ENCODE measurements around the gene LNX1.

LNX1 gene

DNA sequence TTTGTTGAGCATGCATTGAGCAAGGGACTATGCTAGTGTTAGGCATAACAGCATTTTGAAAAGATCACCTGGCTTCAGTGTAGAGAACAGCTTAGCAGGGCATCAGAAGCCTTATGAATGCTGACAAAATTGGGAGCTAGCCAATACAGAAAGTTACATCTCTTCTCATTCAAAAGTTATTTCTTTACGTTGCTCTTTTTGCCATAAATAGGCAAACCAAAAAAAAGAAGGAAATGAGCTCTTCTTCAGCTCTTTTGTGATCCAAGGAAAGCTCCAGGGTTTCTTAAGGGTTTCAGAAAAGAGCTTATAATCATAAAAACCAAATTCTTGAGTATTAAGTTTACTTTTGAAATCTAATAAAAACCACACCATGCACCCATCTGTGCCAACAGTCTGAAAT lies 35.2 kb upstream of the LNX1 start:
- Histone ChIP-seq H3K27me3 (ENCODE audit: insufficient read depth, poor library complexity, severe bottlenecking) (peaks cover 6% of the 10 kb centered on the region), H3K4me3 (replicated peaks; ENCODE audit: insufficient read depth, low read length) (no peak overlapping the region), H3K27ac (replicated peaks) (no peak overlapping the region)
- TF ChIP-seq, protein P1, sequence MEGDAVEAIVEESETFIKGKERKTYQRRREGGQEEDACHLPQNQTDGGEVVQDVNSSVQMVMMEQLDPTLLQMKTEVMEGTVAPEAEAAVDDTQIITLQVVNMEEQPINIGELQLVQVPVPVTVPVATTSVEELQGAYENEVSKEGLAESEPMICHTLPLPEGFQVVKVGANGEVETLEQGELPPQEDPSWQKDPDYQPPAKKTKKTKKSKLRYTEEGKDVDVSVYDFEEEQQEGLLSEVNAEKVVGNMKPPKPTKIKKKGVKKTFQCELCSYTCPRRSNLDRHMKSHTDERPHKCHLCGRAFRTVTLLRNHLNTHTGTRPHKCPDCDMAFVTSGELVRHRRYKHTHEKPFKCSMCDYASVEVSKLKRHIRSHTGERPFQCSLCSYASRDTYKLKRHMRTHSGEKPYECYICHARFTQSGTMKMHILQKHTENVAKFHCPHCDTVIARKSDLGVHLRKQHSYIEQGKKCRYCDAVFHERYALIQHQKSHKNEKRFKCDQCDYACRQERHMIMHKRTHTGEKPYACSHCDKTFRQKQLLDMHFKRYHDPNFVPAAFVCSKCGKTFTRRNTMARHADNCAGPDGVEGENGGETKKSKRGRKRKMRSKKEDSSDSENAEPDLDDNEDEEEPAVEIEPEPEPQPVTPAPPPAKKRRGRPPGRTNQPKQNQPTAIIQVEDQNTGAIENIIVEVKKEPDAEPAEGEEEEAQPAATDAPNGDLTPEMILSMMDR (IDR thresholded peaks at IDR 0.05; ENCODE audit: insufficient read depth, low read length): no peak
- TF ChIP-seq SPI1 (IDR thresholded peaks at IDR 0.05; ENCODE audit: borderline replicate concordance, low read depth): no peak
- no peak for TF ChIP-seq POLR2AphosphoS5 (IDR thresholded peaks at IDR 0.05; ENCODE audit: low read depth)
- TF ChIP-seq GABPA (IDR thresholded peaks at IDR 0.05; ENCODE audit: low read depth): no peak
- TF ChIP-seq, protein P2, sequence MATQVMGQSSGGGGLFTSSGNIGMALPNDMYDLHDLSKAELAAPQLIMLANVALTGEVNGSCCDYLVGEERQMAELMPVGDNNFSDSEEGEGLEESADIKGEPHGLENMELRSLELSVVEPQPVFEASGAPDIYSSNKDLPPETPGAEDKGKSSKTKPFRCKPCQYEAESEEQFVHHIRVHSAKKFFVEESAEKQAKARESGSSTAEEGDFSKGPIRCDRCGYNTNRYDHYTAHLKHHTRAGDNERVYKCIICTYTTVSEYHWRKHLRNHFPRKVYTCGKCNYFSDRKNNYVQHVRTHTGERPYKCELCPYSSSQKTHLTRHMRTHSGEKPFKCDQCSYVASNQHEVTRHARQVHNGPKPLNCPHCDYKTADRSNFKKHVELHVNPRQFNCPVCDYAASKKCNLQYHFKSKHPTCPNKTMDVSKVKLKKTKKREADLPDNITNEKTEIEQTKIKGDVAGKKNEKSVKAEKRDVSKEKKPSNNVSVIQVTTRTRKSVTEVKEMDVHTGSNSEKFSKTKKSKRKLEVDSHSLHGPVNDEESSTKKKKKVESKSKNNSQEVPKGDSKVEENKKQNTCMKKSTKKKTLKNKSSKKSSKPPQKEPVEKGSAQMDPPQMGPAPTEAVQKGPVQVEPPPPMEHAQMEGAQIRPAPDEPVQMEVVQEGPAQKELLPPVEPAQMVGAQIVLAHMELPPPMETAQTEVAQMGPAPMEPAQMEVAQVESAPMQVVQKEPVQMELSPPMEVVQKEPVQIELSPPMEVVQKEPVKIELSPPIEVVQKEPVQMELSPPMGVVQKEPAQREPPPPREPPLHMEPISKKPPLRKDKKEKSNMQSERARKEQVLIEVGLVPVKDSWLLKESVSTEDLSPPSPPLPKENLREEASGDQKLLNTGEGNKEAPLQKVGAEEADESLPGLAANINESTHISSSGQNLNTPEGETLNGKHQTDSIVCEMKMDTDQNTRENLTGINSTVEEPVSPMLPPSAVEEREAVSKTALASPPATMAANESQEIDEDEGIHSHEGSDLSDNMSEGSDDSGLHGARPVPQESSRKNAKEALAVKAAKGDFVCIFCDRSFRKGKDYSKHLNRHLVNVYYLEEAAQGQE (IDR thresholded peaks at IDR 0.05; ENCODE audit: insufficient replicate concordance, low read depth): no peak
- no peak for DNase-seq (ENCODE audit: low read depth in 1 of 2, low spot score in 1 of 2)

GRCh38 chr4:53625888-53626287 lies 34.6 kb upstream of the LNX1 start:
- TF ChIP-seq, protein P1 (IDR thresholded peaks at IDR 0.05; ENCODE audit: insufficient read depth, low read length): no peak
- TF ChIP-seq POLR2AphosphoS5 (IDR thresholded peaks at IDR 0.05; ENCODE audit: low read depth): no peak
- TF ChIP-seq SPI1 (IDR thresholded peaks at IDR 0.05; ENCODE audit: borderline replicate concordance, low read depth): no peak
- TF ChIP-seq, protein P2 (IDR thresholded peaks at IDR 0.05; ENCODE audit: insufficient replicate concordance, low read depth): no peak
- no peak for TF ChIP-seq GABPA (IDR thresholded peaks at IDR 0.05; ENCODE audit: low read depth)
- DNase-seq (ENCODE audit: low read depth in 1 of 2, low spot score in 1 of 2): no peak
- no peak overlapping the region for H3K4me3 ChIP-seq (replicated peaks; ENCODE audit: insufficient read depth, low read length)
- H3K27ac ChIP-seq (replicated peaks): no peak overlapping the region
- peaks cover 6% of the 10 kb centered on the region for H3K27me3 ChIP-seq (ENCODE audit: insufficient read depth, poor library complexity, severe bottlenecking)

DNA sequence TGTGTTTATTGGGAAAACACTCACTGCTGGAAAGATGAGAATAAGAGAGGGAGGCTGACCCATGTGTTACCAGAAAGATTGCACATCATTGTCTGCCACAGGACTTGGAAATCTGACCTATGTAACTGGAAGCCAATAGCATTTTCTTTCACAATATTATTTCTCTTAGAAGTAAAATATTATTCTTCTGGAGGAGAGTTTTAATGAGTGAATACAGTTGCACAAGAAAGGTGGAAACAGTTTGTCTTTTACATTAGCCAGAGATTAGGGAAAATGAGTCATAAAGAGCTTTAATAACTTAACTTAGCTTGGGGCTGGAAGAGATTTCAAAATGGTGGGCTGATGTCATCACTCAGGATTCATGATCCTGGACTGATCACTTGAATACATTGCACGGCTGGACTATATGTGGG lies 31.5 kb upstream of the LNX1 start:
- DNase-seq (ENCODE audit: low read depth in 1 of 2, low spot score in 1 of 2): no peak

More for the DNA sequence above, 31.5 kb upstream of the LNX1 start:
- Histone ChIP-seq H3K27ac (replicated peaks) (no peak overlapping the region), H3K4me3 (replicated peaks; ENCODE audit: insufficient read depth, low read length) (no peak overlapping the region), H3K27me3 (ENCODE audit: insufficient read depth, poor library complexity, severe bottlenecking) (peaks cover under 1% of the 10 kb centered on the region)
- TF ChIP-seq GABPA (IDR thresholded peaks at IDR 0.05; ENCODE audit: low read depth) (no peak), SPI1 (IDR thresholded peaks at IDR 0.05; ENCODE audit: borderline replicate concordance, low read depth) (no peak), POLR2AphosphoS5 (IDR thresholded peaks at IDR 0.05; ENCODE audit: low read depth) (no peak)
- TF ChIP-seq, protein P1 (IDR thresholded peaks at IDR 0.05; ENCODE audit: insufficient read depth, low read length): no peak
- TF ChIP-seq, protein P2 (IDR thresholded peaks at IDR 0.05; ENCODE audit: insufficient replicate concordance, low read depth): no peak

All from HL-60 (cell line).